ENCODE measurements around the gene SCAF1. TPM values are rescaled to one million over a fixed set of nuclear protein-coding genes. Genes with fewer than 3 reads are reported as not detected.

Gene SCAF1
- total and polyA plus RNA-seq, 10 of the 15 experiments (the other 5 are each of a cell fraction or from before 2014, with no cell fraction given): 0.18 to 77.0 (median 5.3) TPM

- TF ChIP-seq EZH2 (IDR thresholded peaks at IDR 0.05; ENCODE audit: borderline replicate concordance, control insufficient read depth, low read depth, low read length) (no peak), ZBTB4 (CRISPR knock-in tag; IDR thresholded peaks at IDR 0.05) (no peak), SUZ12 (IDR thresholded peaks at IDR 0.05; ENCODE audit: unreplicated experiment) (no peak), TCF3 (IDR thresholded peaks at IDR 0.05; ENCODE audit: borderline replicate concordance, insufficient read depth, low read depth, low read length) (0 out of 2 replicates have a peak, but pooled peaks have one; percentile 26), STAT1 (conservative IDR thresholded peaks at IDR 0.05) (0 out of 2 replicates have a peak, but pooled peaks have one; percentile 42), ZNF592 (IDR thresholded peaks at IDR 0.05) (no peak), E4F1 (IDR thresholded peaks at IDR 0.05; ENCODE audit: borderline replicate concordance, partially characterized antibody) (peak; percentile 42), RELA (IDR thresholded peaks at IDR 0.05; ENCODE audit: borderline replicate concordance, partially characterized antibody) (peak; percentile 75), SP1 (IDR thresholded peaks at IDR 0.05; ENCODE audit: low read depth, low read length) (peak; percentile 63), KLF5 (IDR thresholded peaks at IDR 0.05; ENCODE audit: partially characterized antibody) (no peak), MTA2 (IDR thresholded peaks at IDR 0.05; ENCODE audit: low read depth) (no peak; the same call in 1 of the 2 replicates), POU2F2 (IDR thresholded peaks at IDR 0.05; ENCODE audit: borderline replicate concordance, low read depth, low read length) (peak; percentile 90; the same call in 2 of the 3 replicates), TAF1 (IDR thresholded peaks at IDR 0.05; ENCODE audit: borderline replicate concordance, low read depth, low read length) (peak; percentile 59), HDGF (IDR thresholded peaks at IDR 0.05) (peak; percentile 99)
Observed at GRCh38 chr19:49640113-49640898, 1.7 kb upstream of the SCAF1 start, which contains the start of gene RRAS (continued).
